Measurements from ENCODE around the gene ARHGEF19. TPM values are rescaled to one million over a fixed set of nuclear protein-coding genes. Genes with fewer than 3 reads are reported as not detected.
A peak's percentile ranks its signal among the peaks of the same experiment; 100 is the strongest.

The ARHGEF19 gene
- total and polyA plus RNA-seq, 2 of the 13 experiments (the other 11 are each of a cell fraction or from before 2014, with no cell fraction given) = 1.7 to 1.8 TPM

DNA sequence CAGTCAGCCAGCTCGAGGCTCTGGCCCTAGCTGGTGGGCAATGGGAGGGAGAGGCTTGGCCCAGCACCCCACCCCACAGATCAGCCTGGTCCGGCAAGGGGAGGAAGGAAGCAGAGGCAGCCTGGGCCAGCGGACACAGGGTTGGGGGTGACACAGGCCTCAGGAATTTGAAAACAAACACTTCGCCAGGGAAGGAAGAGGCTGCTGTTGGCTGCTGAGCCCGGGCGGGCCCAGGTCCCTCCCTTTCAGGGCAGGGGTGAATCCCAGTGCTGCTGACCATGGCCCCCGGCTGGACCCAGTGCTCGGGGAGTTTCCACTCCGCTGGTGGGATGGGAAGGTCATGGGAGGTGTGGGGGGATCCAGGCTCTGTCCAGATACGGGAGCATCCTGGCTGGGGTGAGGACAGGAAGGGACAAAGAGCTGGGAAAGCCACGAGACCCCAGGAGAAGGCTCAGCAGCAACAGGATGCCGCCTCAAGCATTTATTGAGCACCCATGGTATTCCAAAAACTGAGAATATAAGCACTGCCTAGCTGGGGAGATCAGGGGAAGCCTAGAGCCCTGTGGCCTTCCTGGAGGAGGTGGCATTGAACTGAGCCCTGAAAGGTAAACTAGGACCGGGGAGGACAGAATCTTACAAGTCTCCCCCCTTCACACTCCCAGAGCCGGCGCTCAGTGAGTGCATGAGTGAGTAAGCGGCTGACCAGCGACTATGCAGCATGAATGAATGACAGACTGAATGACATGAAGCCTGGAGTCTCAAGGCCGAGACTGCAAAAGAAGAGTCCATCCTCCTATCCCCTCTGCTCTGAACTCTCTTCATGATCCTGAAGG lies 30.3 kb downstream of the ARHGEF19 start (continued):
- TF ChIP-seq, protein P1, sequence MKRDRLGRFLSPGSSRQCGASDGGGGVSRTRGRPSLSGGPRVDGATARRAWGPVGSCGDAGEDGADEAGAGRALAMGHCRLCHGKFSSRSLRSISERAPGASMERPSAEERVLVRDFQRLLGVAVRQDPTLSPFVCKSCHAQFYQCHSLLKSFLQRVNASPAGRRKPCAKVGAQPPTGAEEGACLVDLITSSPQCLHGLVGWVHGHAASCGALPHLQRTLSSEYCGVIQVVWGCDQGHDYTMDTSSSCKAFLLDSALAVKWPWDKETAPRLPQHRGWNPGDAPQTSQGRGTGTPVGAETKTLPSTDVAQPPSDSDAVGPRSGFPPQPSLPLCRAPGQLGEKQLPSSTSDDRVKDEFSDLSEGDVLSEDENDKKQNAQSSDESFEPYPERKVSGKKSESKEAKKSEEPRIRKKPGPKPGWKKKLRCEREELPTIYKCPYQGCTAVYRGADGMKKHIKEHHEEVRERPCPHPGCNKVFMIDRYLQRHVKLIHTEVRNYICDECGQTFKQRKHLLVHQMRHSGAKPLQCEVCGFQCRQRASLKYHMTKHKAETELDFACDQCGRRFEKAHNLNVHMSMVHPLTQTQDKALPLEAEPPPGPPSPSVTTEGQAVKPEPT (CRISPR knock-in tag; IDR thresholded peaks at IDR 0.05; ENCODE audit: low read depth) = peak; percentile 40; the same call in 1 of the 2 replicates
- TF ChIP-seq ZNF878 (CRISPR knock-in tag; IDR thresholded peaks at IDR 0.05) (peak; percentile 79; the same call in 1 of the 2 replicates), ZSCAN20 (CRISPR knock-in tag; IDR thresholded peaks at IDR 0.05; ENCODE audit: borderline replicate concordance) (no peak), ARNT (IDR thresholded peaks at IDR 0.05) (no peak), SKI (IDR thresholded peaks at IDR 0.05; ENCODE audit: partially characterized antibody) (peak; percentile 36), SATB2 (CRISPR knock-in tag; IDR thresholded peaks at IDR 0.05) (no peak), TEAD3 (CRISPR knock-in tag; optimal IDR thresholded peaks at IDR 0.05; ENCODE audit: borderline replicate concordance) (peak; percentile 98), ZNF879 (CRISPR knock-in tag; IDR thresholded peaks at IDR 0.05) (no peak), NFATC3 (CRISPR knock-in tag; IDR thresholded peaks at IDR 0.05) (no peak), ZNF101 (CRISPR knock-in tag; IDR thresholded peaks at IDR 0.05; ENCODE audit: borderline replicate concordance, low read depth) (no peak), ZNF224 (CRISPR knock-in tag; IDR thresholded peaks at IDR 0.05) (no peak), TAF15 (IDR thresholded peaks at IDR 0.05; ENCODE audit: low read depth, low read length, poor library complexity, severe bottlenecking) (no peak), ZNF569 (CRISPR knock-in tag; IDR thresholded peaks at IDR 0.05; ENCODE audit: borderline replicate concordance) (no peak), STAT5B (CRISPR knock-in tag; IDR thresholded peaks at IDR 0.05) (no peak), GFI1 (CRISPR knock-in tag; IDR thresholded peaks at IDR 0.05; ENCODE audit: borderline replicate concordance) (peak; percentile 19; the same call in 1 of the 2 replicates), TP53 (CRISPR knock-in tag; conservative IDR thresholded peaks at IDR 0.05) (peak; percentile 21; the same call in 1 of the 2 replicates), JARID2 (CRISPR knock-in tag; IDR thresholded peaks at IDR 0.05; ENCODE audit: insufficient replicate concordance) (no peak), ZBTB7A (CRISPR knock-in tag; IDR thresholded peaks at IDR 0.05) (no peak; the same call in 1 of the 2 replicates)
- TF ChIP-seq, protein P2, sequence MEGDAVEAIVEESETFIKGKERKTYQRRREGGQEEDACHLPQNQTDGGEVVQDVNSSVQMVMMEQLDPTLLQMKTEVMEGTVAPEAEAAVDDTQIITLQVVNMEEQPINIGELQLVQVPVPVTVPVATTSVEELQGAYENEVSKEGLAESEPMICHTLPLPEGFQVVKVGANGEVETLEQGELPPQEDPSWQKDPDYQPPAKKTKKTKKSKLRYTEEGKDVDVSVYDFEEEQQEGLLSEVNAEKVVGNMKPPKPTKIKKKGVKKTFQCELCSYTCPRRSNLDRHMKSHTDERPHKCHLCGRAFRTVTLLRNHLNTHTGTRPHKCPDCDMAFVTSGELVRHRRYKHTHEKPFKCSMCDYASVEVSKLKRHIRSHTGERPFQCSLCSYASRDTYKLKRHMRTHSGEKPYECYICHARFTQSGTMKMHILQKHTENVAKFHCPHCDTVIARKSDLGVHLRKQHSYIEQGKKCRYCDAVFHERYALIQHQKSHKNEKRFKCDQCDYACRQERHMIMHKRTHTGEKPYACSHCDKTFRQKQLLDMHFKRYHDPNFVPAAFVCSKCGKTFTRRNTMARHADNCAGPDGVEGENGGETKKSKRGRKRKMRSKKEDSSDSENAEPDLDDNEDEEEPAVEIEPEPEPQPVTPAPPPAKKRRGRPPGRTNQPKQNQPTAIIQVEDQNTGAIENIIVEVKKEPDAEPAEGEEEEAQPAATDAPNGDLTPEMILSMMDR (CRISPR knock-in tag; IDR thresholded peaks at IDR 0.05) = 0 out of 2 replicates have a peak, but pooled peaks have one; percentile 10
- TF ChIP-seq, protein P3, sequence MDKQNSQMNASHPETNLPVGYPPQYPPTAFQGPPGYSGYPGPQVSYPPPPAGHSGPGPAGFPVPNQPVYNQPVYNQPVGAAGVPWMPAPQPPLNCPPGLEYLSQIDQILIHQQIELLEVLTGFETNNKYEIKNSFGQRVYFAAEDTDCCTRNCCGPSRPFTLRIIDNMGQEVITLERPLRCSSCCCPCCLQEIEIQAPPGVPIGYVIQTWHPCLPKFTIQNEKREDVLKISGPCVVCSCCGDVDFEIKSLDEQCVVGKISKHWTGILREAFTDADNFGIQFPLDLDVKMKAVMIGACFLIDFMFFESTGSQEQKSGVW (CRISPR knock-in tag; IDR thresholded peaks at IDR 0.05; ENCODE audit: borderline replicate concordance) = no peak
- TF ChIP-seq, protein P4, sequence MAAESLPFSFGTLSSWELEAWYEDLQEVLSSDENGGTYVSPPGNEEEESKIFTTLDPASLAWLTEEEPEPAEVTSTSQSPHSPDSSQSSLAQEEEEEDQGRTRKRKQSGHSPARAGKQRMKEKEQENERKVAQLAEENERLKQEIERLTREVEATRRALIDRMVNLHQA (CRISPR knock-in tag; IDR thresholded peaks at IDR 0.05) = no peak
- TF ChIP-seq, protein P5, sequence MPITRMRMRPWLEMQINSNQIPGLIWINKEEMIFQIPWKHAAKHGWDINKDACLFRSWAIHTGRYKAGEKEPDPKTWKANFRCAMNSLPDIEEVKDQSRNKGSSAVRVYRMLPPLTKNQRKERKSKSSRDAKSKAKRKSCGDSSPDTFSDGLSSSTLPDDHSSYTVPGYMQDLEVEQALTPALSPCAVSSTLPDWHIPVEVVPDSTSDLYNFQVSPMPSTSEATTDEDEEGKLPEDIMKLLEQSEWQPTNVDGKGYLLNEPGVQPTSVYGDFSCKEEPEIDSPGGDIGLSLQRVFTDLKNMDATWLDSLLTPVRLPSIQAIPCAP (CRISPR knock-in tag; IDR thresholded peaks at IDR 0.05; ENCODE audit: low read depth) = no peak
- TF ChIP-seq, protein P6, sequence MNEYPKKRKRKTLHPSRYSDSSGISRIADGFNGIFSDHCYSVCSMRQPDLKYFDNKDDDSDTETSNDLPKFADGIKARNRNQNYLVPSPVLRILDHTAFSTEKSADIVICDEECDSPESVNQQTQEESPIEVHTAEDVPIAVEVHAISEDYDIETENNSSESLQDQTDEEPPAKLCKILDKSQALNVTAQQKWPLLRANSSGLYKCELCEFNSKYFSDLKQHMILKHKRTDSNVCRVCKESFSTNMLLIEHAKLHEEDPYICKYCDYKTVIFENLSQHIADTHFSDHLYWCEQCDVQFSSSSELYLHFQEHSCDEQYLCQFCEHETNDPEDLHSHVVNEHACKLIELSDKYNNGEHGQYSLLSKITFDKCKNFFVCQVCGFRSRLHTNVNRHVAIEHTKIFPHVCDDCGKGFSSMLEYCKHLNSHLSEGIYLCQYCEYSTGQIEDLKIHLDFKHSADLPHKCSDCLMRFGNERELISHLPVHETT (CRISPR knock-in tag; conservative IDR thresholded peaks at IDR 0.05) = no peak

Data from HepG2 (cell line).